Liver (tissue), 3 donors: ENCODE data around the gene GTPBP10.

Experiments used
- EGR1 ChIP-seq, 2 donors: IDR thresholded peaks; 2 replicates each; pipeline ENCODE4 v1.6.1; 2016 to 2018; ENCODE audit warnings: antibody characterized with exemption in 2 of 2, low read depth in 2 of 2
- GABPA ChIP-seq, 2 donors: IDR thresholded peaks in 1 of 2; conservative IDR thresholded peaks in 1 of 2; 2 replicates each; pipeline ENCODE4 v1.6.1; 2016; ENCODE audit warnings: antibody characterized with exemption in 2 of 2, mild to moderate bottlenecking in 1 of 2, moderate library complexity in 1 of 2
- REST ChIP-seq: IDR thresholded peaks from 2 replicates; pipeline ENCODE4 v1.6.1; 2016; ENCODE audit warnings: antibody characterized with exemption, mild to moderate bottlenecking
- TAF1 ChIP-seq: conservative IDR thresholded peaks from 2 replicates; pipeline ENCODE4 v1.6.1; 2016; ENCODE audit warnings: antibody characterized with exemption, mild to moderate bottlenecking
- YY1 ChIP-seq: IDR thresholded peaks from 2 replicates; pipeline ENCODE4 v1.6.1; 2016; ENCODE audit warnings: antibody characterized with exemption, mild to moderate bottlenecking
- TF ChIP-seq, protein P1 (sequence below): fragments of 150-350 bp; IDR thresholded peaks from 2 replicates; pipeline ENCODE4 v1.5.1; 2017; ENCODE audit warnings: improper control_type of control experiment, low read depth, low read length; ENCODE audit not compliant: missing input control
- TF ChIP-seq, protein P2 (sequence below): IDR thresholded peaks from 2 replicates; pipeline ENCODE4 v1.6.1; 2016; ENCODE audit warnings: antibody characterized with exemption
- TF ChIP-seq, protein P3 (sequence below): IDR thresholded peaks from 2 replicates; pipeline ENCODE4 v1.6.1; 2016; ENCODE audit warnings: antibody characterized with exemption
- donor health status: healthy.
- donor health status: healthy.

- TF ChIP-seq, protein P1, sequence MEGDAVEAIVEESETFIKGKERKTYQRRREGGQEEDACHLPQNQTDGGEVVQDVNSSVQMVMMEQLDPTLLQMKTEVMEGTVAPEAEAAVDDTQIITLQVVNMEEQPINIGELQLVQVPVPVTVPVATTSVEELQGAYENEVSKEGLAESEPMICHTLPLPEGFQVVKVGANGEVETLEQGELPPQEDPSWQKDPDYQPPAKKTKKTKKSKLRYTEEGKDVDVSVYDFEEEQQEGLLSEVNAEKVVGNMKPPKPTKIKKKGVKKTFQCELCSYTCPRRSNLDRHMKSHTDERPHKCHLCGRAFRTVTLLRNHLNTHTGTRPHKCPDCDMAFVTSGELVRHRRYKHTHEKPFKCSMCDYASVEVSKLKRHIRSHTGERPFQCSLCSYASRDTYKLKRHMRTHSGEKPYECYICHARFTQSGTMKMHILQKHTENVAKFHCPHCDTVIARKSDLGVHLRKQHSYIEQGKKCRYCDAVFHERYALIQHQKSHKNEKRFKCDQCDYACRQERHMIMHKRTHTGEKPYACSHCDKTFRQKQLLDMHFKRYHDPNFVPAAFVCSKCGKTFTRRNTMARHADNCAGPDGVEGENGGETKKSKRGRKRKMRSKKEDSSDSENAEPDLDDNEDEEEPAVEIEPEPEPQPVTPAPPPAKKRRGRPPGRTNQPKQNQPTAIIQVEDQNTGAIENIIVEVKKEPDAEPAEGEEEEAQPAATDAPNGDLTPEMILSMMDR: no peak
- TF ChIP-seq, protein P2, sequence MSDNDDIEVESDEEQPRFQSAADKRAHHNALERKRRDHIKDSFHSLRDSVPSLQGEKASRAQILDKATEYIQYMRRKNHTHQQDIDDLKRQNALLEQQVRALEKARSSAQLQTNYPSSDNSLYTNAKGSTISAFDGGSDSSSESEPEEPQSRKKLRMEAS: no peak
- TF ChIP-seq, protein P3, sequence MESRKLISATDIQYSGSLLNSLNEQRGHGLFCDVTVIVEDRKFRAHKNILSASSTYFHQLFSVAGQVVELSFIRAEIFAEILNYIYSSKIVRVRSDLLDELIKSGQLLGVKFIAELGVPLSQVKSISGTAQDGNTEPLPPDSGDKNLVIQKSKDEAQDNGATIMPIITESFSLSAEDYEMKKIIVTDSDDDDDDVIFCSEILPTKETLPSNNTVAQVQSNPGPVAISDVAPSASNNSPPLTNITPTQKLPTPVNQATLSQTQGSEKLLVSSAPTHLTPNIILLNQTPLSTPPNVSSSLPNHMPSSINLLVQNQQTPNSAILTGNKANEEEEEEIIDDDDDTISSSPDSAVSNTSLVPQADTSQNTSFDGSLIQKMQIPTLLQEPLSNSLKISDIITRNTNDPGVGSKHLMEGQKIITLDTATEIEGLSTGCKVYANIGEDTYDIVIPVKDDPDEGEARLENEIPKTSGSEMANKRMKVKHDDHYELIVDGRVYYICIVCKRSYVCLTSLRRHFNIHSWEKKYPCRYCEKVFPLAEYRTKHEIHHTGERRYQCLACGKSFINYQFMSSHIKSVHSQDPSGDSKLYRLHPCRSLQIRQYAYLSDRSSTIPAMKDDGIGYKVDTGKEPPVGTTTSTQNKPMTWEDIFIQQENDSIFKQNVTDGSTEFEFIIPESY: no peak
- no peak for TF ChIP-seq EGR1 (IDR thresholded peaks at IDR 0.05; ENCODE audit: low read depth in 2 of 2)
- TF ChIP-seq TAF1: no peak
- no peak for TF ChIP-seq REST
- TF ChIP-seq YY1: no peak
- TF ChIP-seq GABPA (IDR thresholded peaks at IDR 0.05 in 1 of 2, conservative IDR thresholded peaks at IDR 0.05 in 1 of 2): no peak
Observed at GRCh38 chr7:90383861-90384260, 37.3 kb downstream of the GTPBP10 start.
